Kasumi-1 (cell line): ENCODE results near the gene C9orf50.
"Not testable (repeated sequence)": the region's sequence is repeated elsewhere in the genome, so short reads cannot be mapped to it uniquely, and the experiment has no call there.

Experiments
- DNase-seq, 2 experiments: peaks; one replicate each; lab custom pipeline; 2025; lab: John Stamatoyannopoulos, UW

The C9orf50 gene

GRCh38 chr9:129610473-129611306 is 10.2 kb downstream of the C9orf50 start:
- peak; percentile 34 to 58 for DNase-seq

DNA sequence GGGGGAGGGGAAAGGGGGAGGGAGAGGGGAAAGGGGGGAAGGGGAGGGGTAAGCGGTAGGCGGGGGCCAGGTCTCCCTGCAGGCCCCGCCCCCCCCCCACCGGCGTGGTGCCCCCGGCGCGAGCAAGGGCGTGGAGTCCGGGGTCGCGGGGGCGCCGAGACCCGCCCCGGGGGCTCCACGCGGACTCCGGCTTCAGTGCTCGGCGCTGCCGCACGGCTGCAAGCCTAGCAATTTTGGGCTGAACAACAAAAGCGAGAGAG is 10.8 kb downstream of the C9orf50 start:
- no peak for DNase-seq

GRCh38 chr9:129609486-129610212 is 11.3 kb downstream of the C9orf50 start:
- peak; percentile 12 to 29 for DNase-seq

DNA sequence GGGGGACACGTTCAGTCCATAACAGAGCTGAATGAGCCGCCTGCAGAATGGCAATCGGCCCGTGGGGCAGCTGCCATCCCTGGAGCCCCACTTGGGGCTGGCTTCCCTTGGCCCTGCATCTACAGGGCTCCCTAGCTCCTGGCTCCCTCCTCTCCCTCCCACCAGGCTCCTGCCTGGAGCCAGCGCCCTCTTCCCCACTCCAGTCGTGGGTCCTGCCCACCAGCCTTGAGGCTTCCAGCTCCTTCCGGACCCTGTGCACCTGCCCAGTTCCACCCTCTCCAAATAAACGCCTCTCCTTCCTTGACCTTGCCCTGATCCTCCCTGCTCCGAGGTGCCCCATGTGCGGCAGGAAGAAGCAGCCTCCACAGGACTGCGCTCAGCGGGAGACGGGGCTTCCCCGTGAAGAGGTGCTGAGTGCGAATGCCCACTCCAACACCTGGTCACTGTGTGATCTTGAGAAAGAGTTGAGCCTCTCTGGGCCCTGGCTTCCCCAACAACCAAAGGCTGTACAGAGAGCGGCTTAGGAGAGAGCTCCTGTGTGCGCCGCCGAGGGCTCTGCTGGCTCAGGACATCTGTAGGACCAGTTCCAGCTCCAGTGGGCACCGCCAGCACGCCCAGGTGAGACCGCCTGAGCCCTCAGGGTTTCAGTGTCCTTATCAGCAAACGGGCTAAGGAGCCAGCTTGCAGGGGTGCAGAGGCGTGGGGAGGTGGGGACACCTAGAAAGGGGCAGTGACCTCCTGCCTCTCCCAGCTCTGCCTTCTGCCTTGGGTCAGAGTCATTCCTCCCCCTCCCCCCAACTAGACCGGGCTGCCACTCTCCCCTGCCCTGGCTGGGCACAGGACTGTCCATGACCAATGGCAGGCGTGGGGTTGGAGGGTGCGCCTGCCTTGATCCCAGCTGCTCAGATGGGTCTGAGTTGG is 12.1 kb downstream of the C9orf50 start:
- DNase-seq = no peak

GRCh38 chr9:129607027-129607387 is 13.9 kb downstream of the C9orf50 start:
- peak in 1 of 2 experiments; percentile 86 for DNase-seq

GRCh38 chr9:129606161-129607026 is 14.5 kb downstream of the C9orf50 start:
- DNase-seq = no peak

GRCh38 chr9:129604766-129605163 is 16.1 kb downstream of the C9orf50 start:
- DNase-seq = no peak

GRCh38 chr9:129604056-129604765 is 16.7 kb downstream of the C9orf50 start:
- no peak for DNase-seq

DNA sequence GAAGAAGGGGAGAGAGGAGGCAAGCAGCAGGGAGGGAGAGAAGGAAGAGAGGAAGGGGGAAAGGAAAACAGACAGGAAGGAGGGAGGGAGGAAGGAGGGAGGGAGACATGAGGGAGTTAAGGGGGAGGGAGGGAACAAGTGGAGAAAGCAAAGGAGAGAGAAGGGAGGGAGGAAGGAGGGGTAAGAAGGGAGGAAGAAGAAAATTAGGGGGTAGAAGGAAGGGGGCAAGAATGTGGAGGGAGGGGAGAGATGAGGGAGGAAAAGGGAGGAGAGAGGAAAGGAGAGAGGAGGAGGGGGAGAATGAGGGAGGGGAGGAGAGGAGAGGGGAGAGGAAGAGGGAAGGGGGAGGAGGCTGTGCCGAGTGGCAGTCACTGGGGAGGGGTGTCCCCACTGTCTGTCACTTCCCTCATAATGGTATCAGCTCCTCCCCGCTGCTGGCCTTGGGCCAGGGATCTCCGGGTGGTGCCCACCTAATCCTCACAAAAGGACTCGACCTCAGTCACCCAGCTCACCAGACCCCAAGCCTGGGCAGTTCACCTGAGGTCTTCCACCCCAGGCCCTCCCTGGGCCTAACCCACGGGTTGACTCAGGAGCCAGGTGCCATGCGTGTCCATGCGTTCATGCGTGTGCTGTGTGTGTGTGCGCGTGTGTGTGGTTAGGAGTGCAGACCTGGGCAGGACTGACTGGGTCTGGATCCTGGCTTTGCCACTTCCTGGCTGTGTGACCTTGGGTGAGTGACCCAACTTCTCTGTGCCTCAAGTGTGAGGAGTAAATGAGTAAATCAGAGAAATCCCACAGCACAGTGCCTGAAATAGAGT is 18.1 kb downstream of the C9orf50 start:
- DNase-seq = peak in 1 of 2 experiments; percentile 20

DNA sequence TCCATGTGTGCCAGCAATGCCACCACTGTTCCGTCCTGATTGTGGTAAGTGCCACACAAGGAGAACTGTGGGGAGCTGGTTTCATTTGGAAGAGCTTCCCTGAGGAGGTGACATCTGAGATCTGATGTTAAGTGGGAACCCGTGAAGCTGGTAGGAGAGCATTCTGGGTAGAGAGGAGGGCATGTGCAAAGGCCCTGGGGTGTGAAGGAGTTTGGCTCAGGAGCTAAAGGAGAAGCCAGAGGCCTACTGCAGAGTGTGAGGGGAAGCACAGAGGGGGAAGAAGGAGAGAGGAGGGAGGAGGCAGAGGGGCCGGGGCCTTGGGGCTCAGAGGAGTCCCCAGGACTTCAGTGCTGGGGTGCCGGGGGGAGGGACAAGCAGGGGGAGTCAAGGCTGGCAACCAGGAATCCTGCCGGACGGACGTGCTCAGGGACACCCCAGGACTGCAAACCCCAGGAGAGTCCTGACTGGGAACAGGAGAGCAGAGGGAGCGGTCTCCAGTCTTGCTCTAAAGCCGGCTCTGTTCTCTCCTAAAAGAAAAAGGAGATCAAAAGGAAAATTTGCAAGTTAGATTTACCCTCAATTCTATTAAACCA is 19.7 kb downstream of the C9orf50 start:
- DNase-seq = no peak

GRCh38 chr9:129598089-129598596 is 22.8 kb downstream of the C9orf50 start:
- peak; percentile 10 to 27 for DNase-seq

DNA sequence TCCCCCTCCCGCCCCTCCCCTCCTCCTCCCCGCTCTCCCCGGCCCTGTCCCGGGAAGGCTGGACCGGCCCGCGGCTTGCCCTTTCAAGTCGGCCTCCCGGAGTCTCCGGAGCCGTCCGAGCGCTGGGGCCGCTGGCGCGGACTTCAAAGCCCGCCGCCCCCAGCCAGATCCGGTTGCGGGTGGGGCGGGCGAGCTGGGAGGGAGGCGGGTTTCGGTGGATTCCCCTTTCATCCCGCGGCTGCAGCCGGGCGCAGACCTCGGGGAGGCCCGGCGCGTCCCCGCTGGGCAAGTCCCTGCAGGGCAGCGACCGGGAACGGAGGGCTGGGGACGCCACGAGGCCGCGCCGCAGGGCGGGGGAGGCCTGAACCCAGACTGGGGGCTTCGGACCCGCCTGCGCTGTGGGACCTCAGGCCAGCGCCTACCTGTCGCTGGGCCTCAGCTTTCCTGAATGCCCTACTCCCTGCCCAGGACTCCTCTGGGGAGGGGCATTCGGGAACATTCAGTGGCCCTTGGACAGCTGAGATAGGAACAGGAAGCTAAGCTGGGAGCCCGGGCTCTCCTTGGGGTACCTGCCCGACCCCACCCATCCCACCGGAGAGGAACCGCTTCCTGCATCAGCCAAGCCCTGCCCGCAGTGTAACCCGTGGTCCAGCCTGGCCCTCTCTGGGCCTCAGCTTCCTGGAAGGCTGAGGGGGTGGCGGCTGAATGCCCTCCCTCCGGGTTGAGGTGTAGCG is 23.4 kb downstream of the C9orf50 start:
- DNase-seq = no peak

GRCh38 chr9:129596541-129597331 is 24.2 kb downstream of the C9orf50 start:
- DNase-seq = no peak

DNA sequence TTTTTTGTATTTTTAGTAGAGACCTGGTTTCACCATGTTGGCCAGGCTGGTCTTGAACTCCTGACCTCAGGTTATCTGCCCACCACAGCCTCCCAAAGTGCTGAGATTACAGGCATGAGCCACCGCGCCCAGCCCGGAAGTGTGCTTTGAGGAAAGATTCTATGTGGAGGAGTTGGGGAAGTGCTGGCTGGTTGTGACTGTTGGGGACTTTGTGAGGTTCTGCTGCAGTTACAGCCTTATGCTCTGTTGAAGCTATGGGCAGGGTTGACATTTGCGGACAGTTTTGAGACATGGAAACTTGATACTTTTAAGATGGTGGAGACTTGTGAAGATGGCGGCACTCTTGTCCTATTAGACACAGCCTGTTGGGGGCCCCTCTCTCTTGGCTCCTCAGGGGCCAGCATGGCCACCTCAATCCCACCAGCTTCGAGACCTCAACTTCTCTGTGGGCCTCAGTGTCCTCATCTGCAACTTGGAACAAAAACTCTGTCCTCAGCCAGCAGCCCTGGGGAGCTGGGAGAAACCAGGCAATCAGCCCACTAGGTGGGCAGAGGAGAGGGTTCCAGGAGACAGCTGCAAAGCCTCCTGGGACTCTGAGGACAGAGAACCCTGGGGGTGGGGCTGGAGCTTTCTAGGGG is 24.9 kb downstream of the C9orf50 start:
- DNase-seq = peak; percentile 92

DNA sequence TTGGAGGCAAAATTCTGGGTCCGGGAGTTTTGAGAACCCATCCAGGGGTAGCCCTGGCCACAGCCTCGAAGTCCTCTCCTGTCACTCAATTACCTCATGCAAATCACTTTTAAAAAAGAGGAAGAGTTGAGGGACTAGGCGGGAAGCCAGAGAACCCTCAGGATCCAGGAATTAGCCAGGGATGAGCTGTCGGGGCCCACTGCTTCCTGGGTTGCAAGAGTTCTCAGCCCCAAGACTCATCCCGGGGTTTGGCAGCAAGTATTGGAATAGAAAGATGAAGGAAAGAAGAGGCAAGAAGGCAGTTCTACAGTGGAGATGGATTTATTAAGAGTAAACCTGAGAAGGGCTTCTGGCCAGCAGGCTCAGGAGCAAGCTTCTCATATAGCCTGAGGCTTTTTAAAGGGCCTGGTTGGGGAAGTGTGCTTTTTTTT is 25.6 kb downstream of the C9orf50 start:
- no peak for DNase-seq

GRCh38 chr9:129594632-129595031 is 26.3 kb downstream of the C9orf50 start:
- no peak for DNase-seq

GRCh38 chr9:129592790-129593189 is 28.1 kb downstream of the C9orf50 start:
- not testable (repeated sequence) for DNase-seq
